ENCODE measurements around the gene LAMC1. TPM values are rescaled to one million over a fixed set of nuclear protein-coding genes. Genes with fewer than 3 reads are reported as not detected.

The LAMC1 gene
- polyA plus RNA-seq, 1 experiment = 360 TPM

GRCh38 chr1:183161391-183161790 lies 138.2 kb downstream of the LAMC1 start:
- ChIA-PET POLR2A (no interaction called here), CTCF (no interaction called here)
- no peak for DNase-seq (ENCODE audit: low read depth)
- no peak overlapping the region for H3K4me3 ChIP-seq (ENCODE audit: low read depth, low read length)
- no peak for TF ChIP-seq CTCF (IDR thresholded peaks at IDR 0.05; ENCODE audit: insufficient read depth, low read depth, low read length)
- H3K27me3 ChIP-seq (ENCODE audit: control insufficient read depth, insufficient read depth, low read length) = no peaks in the 10 kb centered on the region
- no peaks in the 10 kb centered on the region for H3K36me3 ChIP-seq (ENCODE audit: control insufficient read depth, insufficient read depth, low read length)

- Histone ChIP-seq H3K36me3 (ENCODE audit: control insufficient read depth, insufficient read depth, low read length) (no peaks in the 10 kb centered on the region), H3K27me3 (ENCODE audit: control insufficient read depth, insufficient read depth, low read length) (no peaks in the 10 kb centered on the region), H3K4me3 (ENCODE audit: low read depth, low read length) (no peak overlapping the region)
- no peak for TF ChIP-seq CTCF (IDR thresholded peaks at IDR 0.05; ENCODE audit: insufficient read depth, low read depth, low read length)
- DNase-seq (ENCODE audit: low read depth) = no peak
- CTCF ChIA-PET = interaction anchor here (1.0 kb wide), 1 partner anchor 9 kb away, joined by 3 read pairs; no protein-coding TSS in a partner anchor
- POLR2A ChIA-PET = interaction anchor here (0.6 kb wide), 1 partner anchor 28 kb away, joined by 5 read pairs; no protein-coding TSS in a partner anchor
Measured at GRCh38 chr1:183163316-183163715, 140.1 kb downstream of the LAMC1 start.

GRCh38 chr1:183164340-183164739 lies 141.1 kb downstream of the LAMC1 start:
- ChIA-PET POLR2A (no interaction called here), CTCF (interaction anchor here (1.0 kb wide), 1 partner anchor 8 kb away, joined by 3 read pairs; no protein-coding TSS in a partner anchor)
- no peaks in the 10 kb centered on the region for H3K36me3 ChIP-seq (ENCODE audit: control insufficient read depth, insufficient read depth, low read length)
- DNase-seq (ENCODE audit: low read depth) = no peak
- H3K4me3 ChIP-seq (ENCODE audit: low read depth, low read length) = no peak overlapping the region
- TF ChIP-seq CTCF (IDR thresholded peaks at IDR 0.05; ENCODE audit: insufficient read depth, low read depth, low read length) = no peak
- no peaks in the 10 kb centered on the region for H3K27me3 ChIP-seq (ENCODE audit: control insufficient read depth, insufficient read depth, low read length)

GRCh38 chr1:183164963-183165362 lies 141.7 kb downstream of the LAMC1 start:
- POLR2A ChIA-PET = no interaction called here
- DNase-seq (ENCODE audit: low read depth) = no peak
- CTCF ChIA-PET = no interaction called here
- Histone ChIP-seq H3K27me3 (ENCODE audit: control insufficient read depth, insufficient read depth, low read length) (no peaks in the 10 kb centered on the region), H3K36me3 (ENCODE audit: control insufficient read depth, insufficient read depth, low read length) (no peaks in the 10 kb centered on the region), H3K4me3 (ENCODE audit: low read depth, low read length) (no peak overlapping the region)
- no peak for TF ChIP-seq CTCF (IDR thresholded peaks at IDR 0.05; ENCODE audit: insufficient read depth, low read depth, low read length)

- Histone ChIP-seq H3K27me3 (ENCODE audit: control insufficient read depth, insufficient read depth, low read length) (no peaks in the 10 kb centered on the region), H3K36me3 (ENCODE audit: control insufficient read depth, insufficient read depth, low read length) (no peaks in the 10 kb centered on the region), H3K4me3 (ENCODE audit: low read depth, low read length) (no peak overlapping the region)
- CTCF ChIA-PET = no interaction called here
- no peak for TF ChIP-seq CTCF (IDR thresholded peaks at IDR 0.05; ENCODE audit: insufficient read depth, low read depth, low read length)
- POLR2A ChIA-PET = no interaction called here
- DNase-seq (ENCODE audit: low read depth) = no peak
Measured at GRCh38 chr1:183165456-183165855, 142.2 kb downstream of the LAMC1 start.

All from BJ (cell line).